Measurements from ENCODE around the gene TYSND1.
"Not testable (repeated sequence)": the region's sequence is repeated elsewhere in the genome, so short reads cannot be mapped to it uniquely, and the experiment has no call there.

The TYSND1 gene

DNA sequence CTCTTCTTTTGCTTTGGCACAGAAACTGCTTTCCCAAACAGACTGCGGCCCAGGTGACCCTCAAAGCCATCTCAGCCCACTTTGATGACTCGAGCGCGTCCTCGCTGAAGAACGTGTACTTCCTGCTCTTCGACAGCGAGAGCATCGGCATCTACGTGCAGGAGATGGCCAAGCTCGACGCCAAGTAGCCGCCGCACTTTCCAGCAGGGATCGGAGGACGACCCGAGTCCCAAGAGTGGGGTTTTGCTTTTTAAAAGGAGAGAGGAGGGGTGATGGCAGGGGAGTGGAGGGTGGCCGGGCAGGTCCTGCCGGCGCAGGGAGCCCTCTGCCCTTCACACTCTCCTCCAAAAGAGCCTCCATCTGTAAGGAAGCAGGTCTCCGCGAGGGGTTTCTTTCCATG, 35.0 kb downstream of the TYSND1 start:
- Histone ChIP-seq H3K27ac (ENCODE audit: poor library complexity, severe bottlenecking) (no peak overlapping the region), H3K4me1 (ENCODE audit: insufficient read depth, poor library complexity, severe bottlenecking) (no peaks in the 10 kb centered on the region)
- TF ChIP-seq, protein P1, sequence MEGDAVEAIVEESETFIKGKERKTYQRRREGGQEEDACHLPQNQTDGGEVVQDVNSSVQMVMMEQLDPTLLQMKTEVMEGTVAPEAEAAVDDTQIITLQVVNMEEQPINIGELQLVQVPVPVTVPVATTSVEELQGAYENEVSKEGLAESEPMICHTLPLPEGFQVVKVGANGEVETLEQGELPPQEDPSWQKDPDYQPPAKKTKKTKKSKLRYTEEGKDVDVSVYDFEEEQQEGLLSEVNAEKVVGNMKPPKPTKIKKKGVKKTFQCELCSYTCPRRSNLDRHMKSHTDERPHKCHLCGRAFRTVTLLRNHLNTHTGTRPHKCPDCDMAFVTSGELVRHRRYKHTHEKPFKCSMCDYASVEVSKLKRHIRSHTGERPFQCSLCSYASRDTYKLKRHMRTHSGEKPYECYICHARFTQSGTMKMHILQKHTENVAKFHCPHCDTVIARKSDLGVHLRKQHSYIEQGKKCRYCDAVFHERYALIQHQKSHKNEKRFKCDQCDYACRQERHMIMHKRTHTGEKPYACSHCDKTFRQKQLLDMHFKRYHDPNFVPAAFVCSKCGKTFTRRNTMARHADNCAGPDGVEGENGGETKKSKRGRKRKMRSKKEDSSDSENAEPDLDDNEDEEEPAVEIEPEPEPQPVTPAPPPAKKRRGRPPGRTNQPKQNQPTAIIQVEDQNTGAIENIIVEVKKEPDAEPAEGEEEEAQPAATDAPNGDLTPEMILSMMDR (IDR thresholded peaks at IDR 0.05; ENCODE audit: poor library complexity, severe bottlenecking): no peak

DNA sequence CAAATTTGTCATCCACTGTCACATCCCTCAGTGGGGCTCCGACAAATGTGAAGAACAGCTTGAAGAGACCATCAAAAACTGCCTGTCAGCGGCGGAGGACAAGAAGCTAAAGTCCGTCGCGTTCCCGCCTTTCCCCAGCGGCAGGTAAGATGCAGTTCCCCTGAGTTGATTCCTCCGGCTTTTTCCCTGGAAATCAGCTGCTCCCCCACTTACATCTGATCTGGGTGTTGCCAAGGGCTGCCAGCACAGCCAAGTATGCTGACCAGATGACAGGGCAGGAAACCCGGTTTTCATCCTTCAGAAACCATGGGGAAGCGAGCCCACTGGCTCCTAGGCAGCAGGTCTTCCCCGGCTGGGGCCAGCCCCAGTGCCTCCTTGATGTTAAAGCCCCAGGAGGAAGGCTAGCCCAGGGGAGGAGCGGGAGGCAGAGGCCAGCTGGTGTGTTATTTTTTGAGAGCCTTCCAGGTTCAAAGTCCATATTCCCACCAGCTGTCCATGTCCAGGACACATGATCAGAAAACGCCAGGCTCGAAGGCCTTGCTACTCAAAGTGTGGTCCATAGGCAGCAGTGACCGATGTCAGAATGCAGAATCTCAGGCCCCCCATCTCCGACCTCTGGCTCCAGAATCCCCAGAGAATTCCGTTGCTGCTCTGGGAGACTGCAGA, 37.3 kb downstream of the TYSND1 start:
- Histone ChIP-seq H3K27ac (ENCODE audit: poor library complexity, severe bottlenecking) (no peak overlapping the region), H3K4me3 (ENCODE audit: severe bottlenecking) (no peak overlapping the region), H3K36me3 (ENCODE audit: low read depth) (peaks cover 23% of the 10 kb centered on the region), H3K27me3 (ENCODE audit: insufficient read depth, poor library complexity, severe bottlenecking) (no peaks in the 10 kb centered on the region), H3K9me3 (ENCODE audit: severe bottlenecking) (no peaks in the 10 kb centered on the region), H3K4me1 (ENCODE audit: insufficient read depth, poor library complexity, severe bottlenecking) (no peaks in the 10 kb centered on the region)
- no peak for ATAC-seq (ENCODE audit: low read depth)
- TF ChIP-seq, protein P1 (IDR thresholded peaks at IDR 0.05; ENCODE audit: poor library complexity, severe bottlenecking): no peak
- no peak for DNase-seq (ENCODE audit: low spot score)

More for the DNA sequence above, 35.0 kb downstream of the TYSND1 start:
- Histone ChIP-seq H3K4me3 (ENCODE audit: severe bottlenecking) (no peak overlapping the region), H3K27me3 (ENCODE audit: insufficient read depth, poor library complexity, severe bottlenecking) (no peaks in the 10 kb centered on the region), H3K9me3 (ENCODE audit: severe bottlenecking) (no peaks in the 10 kb centered on the region), H3K36me3 (ENCODE audit: low read depth) (peaks cover 39% of the 10 kb centered on the region)
- no peak for DNase-seq (ENCODE audit: low spot score)
- ATAC-seq (ENCODE audit: low read depth): no peak

- TF ChIP-seq, protein P1 (IDR thresholded peaks at IDR 0.05; ENCODE audit: poor library complexity, severe bottlenecking): peak; percentile 58
- DNase-seq (ENCODE audit: low spot score) (no peak), ATAC-seq (ENCODE audit: low read depth) (peak; percentile 36; the same call in 1 of the 3 replicates)
- Histone ChIP-seq H3K4me3 (ENCODE audit: severe bottlenecking) (no peak overlapping the region), H3K4me1 (ENCODE audit: insufficient read depth, poor library complexity, severe bottlenecking) (no peaks in the 10 kb centered on the region), H3K9me3 (ENCODE audit: severe bottlenecking) (no peaks in the 10 kb centered on the region), H3K36me3 (ENCODE audit: low read depth) (peaks cover 15% of the 10 kb centered on the region), H3K27ac (ENCODE audit: poor library complexity, severe bottlenecking) (no peak overlapping the region), H3K27me3 (ENCODE audit: insufficient read depth, poor library complexity, severe bottlenecking) (no peaks in the 10 kb centered on the region)
These were observed 39.3 kb downstream of the TYSND1 start for GRCh38 chr10:70106958-70107791.

- no peak overlapping the region for H3K27ac ChIP-seq (ENCODE audit: poor library complexity, severe bottlenecking)
- peaks cover 23% of the 10 kb centered on the region for H3K36me3 ChIP-seq (ENCODE audit: low read depth)
- ATAC-seq (ENCODE audit: low read depth) (no peak), DNase-seq (ENCODE audit: low spot score) (no peak)
- H3K9me3 ChIP-seq (ENCODE audit: severe bottlenecking): no peaks in the 10 kb centered on the region
- no peak overlapping the region for H3K4me3 ChIP-seq (ENCODE audit: severe bottlenecking)
- no peaks in the 10 kb centered on the region for H3K4me1 ChIP-seq (ENCODE audit: insufficient read depth, poor library complexity, severe bottlenecking)
- H3K27me3 ChIP-seq (ENCODE audit: insufficient read depth, poor library complexity, severe bottlenecking): no peaks in the 10 kb centered on the region
- TF ChIP-seq, protein P1 (IDR thresholded peaks at IDR 0.05; ENCODE audit: poor library complexity, severe bottlenecking): no peak
These were observed 44.8 kb downstream of the TYSND1 start for GRCh38 chr10:70101668-70102067.

DNA sequence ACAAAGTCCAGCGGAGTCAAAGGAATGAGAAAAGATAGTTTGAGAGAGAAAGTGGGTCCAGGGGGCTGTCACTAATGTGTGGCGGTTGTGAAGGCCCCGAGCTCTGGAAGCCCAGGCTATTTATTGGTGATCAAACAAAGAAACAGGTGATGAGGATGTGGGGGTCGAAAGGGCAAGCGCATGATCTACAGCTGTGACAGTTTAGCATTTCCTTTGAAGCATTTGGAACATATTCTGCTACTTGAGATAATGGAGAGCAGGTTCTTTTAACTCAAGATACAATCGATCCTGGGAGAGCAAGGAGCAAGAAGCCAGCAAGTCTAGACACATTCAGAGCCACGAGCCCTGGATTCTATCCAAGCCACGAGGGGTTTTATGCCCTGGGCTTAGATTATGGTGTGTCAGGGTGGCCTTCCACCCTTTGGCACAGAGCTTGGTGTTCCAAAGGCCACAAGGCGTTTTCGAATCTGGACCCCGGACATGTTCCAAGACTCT, 45.4 kb downstream of the TYSND1 start:
- not testable (repeated sequence) for H3K4me3 ChIP-seq (ENCODE audit: severe bottlenecking); H3K27me3 ChIP-seq (ENCODE audit: insufficient read depth, poor library complexity, severe bottlenecking); DNase-seq (ENCODE audit: low spot score); H3K4me1 ChIP-seq (ENCODE audit: insufficient read depth, poor library complexity, severe bottlenecking); H3K9me3 ChIP-seq (ENCODE audit: severe bottlenecking); H3K27ac ChIP-seq (ENCODE audit: poor library complexity, severe bottlenecking); ATAC-seq (ENCODE audit: low read depth)
- peaks cover 23% of the 10 kb centered on the region for H3K36me3 ChIP-seq (ENCODE audit: low read depth)
